ACC112 (cell line): ENCODE data around the gene TRIM13.
A peak's percentile ranks its signal among the peaks of the same experiment; 100 is the strongest.

Source experiments
- H2AFZ ChIP-seq: fragments of 200-600 bp; sonication (generic); one replicate; pipeline ENCODE4 v1.6.0; 2017; ENCODE audit warnings: antibody characterized with exemption, low read length; ENCODE audit not compliant: unreplicated experiment
- H3K27ac ChIP-seq: fragments of 200-600 bp; sonication (generic); 2 replicates; pipeline ENCODE4 v1.5.1; 2014; ENCODE audit warnings: low read depth, mild to moderate bottlenecking, antibody characterized with exemption, low read length, moderate library complexity
- H3K27me3 ChIP-seq: fragments of 200-600 bp; sonication (generic); 2 replicates; pipeline ENCODE4 v1.6.1; 2014; ENCODE audit warnings: mild to moderate bottlenecking, antibody characterized with exemption, low read length, moderate library complexity, mixed read lengths; ENCODE audit not compliant: insufficient read depth
- H3K36me3 ChIP-seq: fragments of 200-600 bp; sonication (generic); 2 replicates; pipeline ENCODE4 v1.6.1; 2016; ENCODE audit warnings: mild to moderate bottlenecking, antibody characterized with exemption, low read length, moderate library complexity, mixed read lengths; ENCODE audit not compliant: insufficient read depth
- H3K4me1 ChIP-seq: fragments of 200-600 bp; sonication (generic); one replicate; pipeline ENCODE4 v1.6.1; 2016; ENCODE audit warnings: low read length, mixed read lengths; ENCODE audit not compliant: insufficient read depth, unreplicated experiment, control insufficient read depth
- H3K4me3 ChIP-seq: fragments of 200-600 bp; sonication (generic); 2 replicates; pipeline ENCODE4 v1.5.1; 2014; ENCODE audit warnings: mild to moderate bottlenecking, low read depth, low read length
- H3K79me2 ChIP-seq: fragments of 200-600 bp; sonication (generic); one replicate; pipeline ENCODE4 v1.6.0; 2016; ENCODE audit warnings: low read length; ENCODE audit not compliant: control insufficient read depth, unreplicated experiment, insufficient read depth

TRIM13 gene

GRCh38 chr13:50015750-50016149 lies 18.9 kb downstream of the TRIM13 start:
- Histone ChIP-seq H3K79me2 (peaks cover 7% of the 10 kb centered on the region), H3K4me1 (peaks cover 21% of the 10 kb centered on the region), H3K27ac (peak overlapping the region; percentile 7; the same call in 1 of the 2 replicates), H3K36me3 (peaks cover 10% of the 10 kb centered on the region; the same call in 1 of the 2 replicates), H3K27me3 (no peaks in the 10 kb centered on the region), H2AFZ (no peak overlapping the region), H3K4me3 (no peak overlapping the region)

- peaks cover 21% of the 10 kb centered on the region for H3K4me1 ChIP-seq
- H2AFZ ChIP-seq, result no peak overlapping the region
- no peaks in the 10 kb centered on the region for H3K27me3 ChIP-seq
- H3K79me2 ChIP-seq, result peaks cover 7% of the 10 kb centered on the region
- H3K27ac ChIP-seq, result peak overlapping the region; percentile 7; the same call in 1 of the 2 replicates
- H3K4me3 ChIP-seq, result no peak overlapping the region
- peaks cover 5% of the 10 kb centered on the region; the same call in 1 of the 2 replicates for H3K36me3 ChIP-seq
Measured at GRCh38 chr13:50016444-50016843, 19.6 kb downstream of the TRIM13 start.

GRCh38 chr13:50017819-50018218 lies 21.0 kb downstream of the TRIM13 start:
- no peak overlapping the region for H2AFZ ChIP-seq
- no peak overlapping the region for H3K4me3 ChIP-seq
- H3K36me3 ChIP-seq, result peaks cover 9% of the 10 kb centered on the region; the same call in 1 of the 2 replicates
- H3K79me2 ChIP-seq, result peaks cover 7% of the 10 kb centered on the region
- H3K27me3 ChIP-seq, result no peaks in the 10 kb centered on the region
- H3K4me1 ChIP-seq, result peaks cover 21% of the 10 kb centered on the region
- H3K27ac ChIP-seq, result no peak overlapping the region

GRCh38 chr13:50025436-50025835 lies 28.6 kb downstream of the TRIM13 start:
- no peak overlapping the region for H3K4me3 ChIP-seq
- H3K79me2 ChIP-seq, result no peaks in the 10 kb centered on the region
- H3K27ac ChIP-seq, result no peak overlapping the region
- no peak overlapping the region for H2AFZ ChIP-seq
- no peaks in the 10 kb centered on the region for H3K27me3 ChIP-seq
- no peaks in the 10 kb centered on the region for H3K4me1 ChIP-seq
- H3K36me3 ChIP-seq, result peaks cover 11% of the 10 kb centered on the region; the same call in 1 of the 2 replicates

- Histone ChIP-seq H2AFZ (no peak overlapping the region), H3K79me2 (no peaks in the 10 kb centered on the region), H3K27ac (no peak overlapping the region), H3K4me1 (no peaks in the 10 kb centered on the region), H3K4me3 (no peak overlapping the region), H3K36me3 (peaks cover 11% of the 10 kb centered on the region; the same call in 1 of the 2 replicates), H3K27me3 (no peaks in the 10 kb centered on the region)
Measured at GRCh38 chr13:50026788-50027473, 30.1 kb downstream of the TRIM13 start.

GRCh38 chr13:50030315-50030714 lies 33.5 kb downstream of the TRIM13 start:
- Histone ChIP-seq H3K79me2 (no peaks in the 10 kb centered on the region), H3K27ac (no peak overlapping the region), H2AFZ (no peak overlapping the region), H3K4me1 (no peaks in the 10 kb centered on the region), H3K36me3 (0 out of 2 replicates have a peak, but pooled peaks cover 5% of the 10 kb centered on the region), H3K27me3 (no peaks in the 10 kb centered on the region), H3K4me3 (no peak overlapping the region)

- Histone ChIP-seq H3K79me2 (no peaks in the 10 kb centered on the region), H3K4me3 (no peak overlapping the region), H3K27ac (no peak overlapping the region), H3K36me3 (no peaks in the 10 kb centered on the region), H3K27me3 (no peaks in the 10 kb centered on the region), H2AFZ (no peak overlapping the region), H3K4me1 (no peaks in the 10 kb centered on the region)
Measured at GRCh38 chr13:50033725-50034124, 36.9 kb downstream of the TRIM13 start.

GRCh38 chr13:50037788-50038187 lies 40.9 kb downstream of the TRIM13 start:
- H3K79me2 ChIP-seq, result no peaks in the 10 kb centered on the region
- no peaks in the 10 kb centered on the region for H3K4me1 ChIP-seq
- H3K36me3 ChIP-seq, result no peaks in the 10 kb centered on the region; the same call in 1 of the 2 replicates
- no peaks in the 10 kb centered on the region for H3K27me3 ChIP-seq
- H2AFZ ChIP-seq, result no peak overlapping the region
- H3K27ac ChIP-seq, result no peak overlapping the region
- no peak overlapping the region for H3K4me3 ChIP-seq

- Histone ChIP-seq H3K27ac (no peak overlapping the region), H3K79me2 (no peaks in the 10 kb centered on the region), H3K4me1 (no peaks in the 10 kb centered on the region), H2AFZ (no peak overlapping the region), H3K36me3 (no peaks in the 10 kb centered on the region; the same call in 1 of the 2 replicates), H3K27me3 (no peaks in the 10 kb centered on the region), H3K4me3 (no peak overlapping the region)
Measured at GRCh38 chr13:50038266-50038665, 41.4 kb downstream of the TRIM13 start.

GRCh38 chr13:50052478-50052877 lies 55.6 kb downstream of the TRIM13 start:
- H3K4me3 ChIP-seq, result no peak overlapping the region
- no peak overlapping the region for H3K27ac ChIP-seq
- no peak overlapping the region for H2AFZ ChIP-seq
- no peaks in the 10 kb centered on the region for H3K4me1 ChIP-seq
- no peaks in the 10 kb centered on the region for H3K27me3 ChIP-seq
- peaks cover 10% of the 10 kb centered on the region for H3K36me3 ChIP-seq
- H3K79me2 ChIP-seq, result peaks cover 43% of the 10 kb centered on the region

GRCh38 chr13:50053844-50054243 lies 57.0 kb downstream of the TRIM13 start:
- peaks cover 54% of the 10 kb centered on the region for H3K79me2 ChIP-seq
- peaks cover 13% of the 10 kb centered on the region for H3K36me3 ChIP-seq
- H3K27me3 ChIP-seq, result no peaks in the 10 kb centered on the region
- H3K27ac ChIP-seq, result no peak overlapping the region
- H2AFZ ChIP-seq, result no peak overlapping the region
- H3K4me3 ChIP-seq, result no peak overlapping the region
- no peaks in the 10 kb centered on the region for H3K4me1 ChIP-seq
